GM12878 (cell line): Measurements from ENCODE around the gene LCN9. TPM values are rescaled to one million over a fixed set of nuclear protein-coding genes. Genes with fewer than 3 reads are reported as not detected.

Experiments used
- ATAC-seq: fragments of 200-7000 bp; cut with Tn5 transposase; 3 replicates; pipeline ENCODE4 v1.9.1; 2020; ENCODE audit warnings: mild to moderate bottlenecking, moderate library complexity
- BruUV-seq: library from RNA; stranded (reverse); fragments of 400-500 nt; replicated peaks from 2 replicates; lab custom pipeline; 2021; lab: Mats Ljungman, UMichigan
- CTCF ChIA-PET: fragments of 300-600 bp; sonication (Branson Sonifier 250); formaldehyde crosslinking; extraction: SDS; loops from one replicate; lab custom pipeline; 2021; ENCODE audit warnings: inconsistent platforms; lab: Yijun Ruan, JAX
- POLR2A ChIA-PET: fragments of 350-600 bp; formaldehyde crosslinking; extraction: SDS; loops from one replicate; lab custom pipeline; 2021; ENCODE audit warnings: inconsistent platforms; lab: Charles Lee
- RAD21 ChIA-PET: fragments of 300-600 bp; sonication (Branson Sonifier 250); formaldehyde crosslinking; loops from one replicate; lab custom pipeline; 2023; ENCODE audit warnings: antibody characterized with exemption; ENCODE audit not compliant: unreplicated experiment; lab: Charles Lee
- SMC1A ChIA-PET: fragments of 300-600 bp; sonication (Branson Sonifier 250); formaldehyde crosslinking; loops from one replicate; lab custom pipeline; 2023; ENCODE audit not compliant: unreplicated experiment, uncharacterized antibody; lab: Charles Lee
- DNase-seq: peaks from one replicate; pipeline ENCODE4 v3.0.0-alpha.2; 2011; ENCODE audit warnings: low read depth, low spot score
- FAIRE-seq: peaks from 3 replicates; lab custom pipeline; 2011; peaks lifted over from hg19 to GRCh38; lab: Jason Lieb, UNC
- H2AFZ ChIP-seq: 2 replicates; pipeline ENCODE4 v1.6.0; 2011; ENCODE audit warnings: low read depth, low read length, control low read depth; ENCODE audit not compliant: control insufficient read depth
- H3K27ac ChIP-seq: 2 replicates; pipeline ENCODE4 v1.5.1; 2011; ENCODE audit warnings: control low read depth; ENCODE audit not compliant: control insufficient read depth, insufficient read depth
- H3K27me3 ChIP-seq, 2 experiments: replicated peaks in 1 of 2; 2 replicates each; pipeline versions ENCODE4 v1.6.0 to v1.6.1; 2011; ENCODE audit warnings: low read length in 1 of 2; ENCODE audit not compliant: control insufficient read depth in 2 of 2, insufficient read depth in 2 of 2
- H3K36me3 ChIP-seq, 2 experiments: 2 replicates each; pipeline ENCODE4 v1.5.1; 2011; ENCODE audit warnings: low read length in 1 of 2; ENCODE audit not compliant: control insufficient read depth in 2 of 2, insufficient read depth in 2 of 2
- H3K4me1 ChIP-seq: 2 replicates; pipeline ENCODE4 v1.6.1; 2011; ENCODE audit warnings: mild to moderate bottlenecking, low read length, moderate library complexity, mixed read lengths; ENCODE audit not compliant: control insufficient read depth, insufficient read depth
- H3K4me2 ChIP-seq: 2 replicates; pipeline ENCODE4 v1.6.0; 2011; ENCODE audit warnings: control low read depth; ENCODE audit not compliant: control insufficient read depth, insufficient read depth
- H3K4me3 ChIP-seq: fragments of 200-600 bp; sonication (generic); 2 replicates; pipeline ENCODE4 v1.5.1; 2016
- H3K79me2 ChIP-seq: 2 replicates; pipeline ENCODE4 v1.6.0; 2011; ENCODE audit warnings: low read length; ENCODE audit not compliant: control insufficient read depth, insufficient read depth
- H3K9ac ChIP-seq: 2 replicates; pipeline ENCODE4 v1.8.0; 2011; ENCODE audit warnings: low read length, control low read depth, mixed read lengths; ENCODE audit not compliant: control insufficient read depth, insufficient read depth
- H3K9me3 ChIP-seq: replicated peaks from 3 replicates; pipeline ENCODE4 v1.5.1; 2011; ENCODE audit warnings: mild to moderate bottlenecking, low read length; ENCODE audit not compliant: control insufficient read depth, insufficient read depth
- H4K20me1 ChIP-seq: 2 replicates; pipeline ENCODE4 v1.6.0; 2011; ENCODE audit not compliant: control insufficient read depth, insufficient read depth
- BCL11A ChIP-seq: IDR thresholded peaks from 2 replicates; pipeline ENCODE4 v1.6.1; 2011; ENCODE audit warnings: low read depth, low read length
- CREB1 ChIP-seq: IDR thresholded peaks from 2 replicates; pipeline ENCODE4 v1.6.1; 2012; ENCODE audit warnings: low read depth, mild to moderate bottlenecking, inconsistent platforms
- ESRRA ChIP-seq: IDR thresholded peaks from 2 replicates; pipeline ENCODE4 v1.6.1; 2012; ENCODE audit warnings: mild to moderate bottlenecking, low read length, improper control_type of control experiment
- EZH2 ChIP-seq: IDR thresholded peaks from 2 replicates; pipeline ENCODE4 v1.6.1; 2012; ENCODE audit warnings: low read depth, mild to moderate bottlenecking, control low read depth, inconsistent platforms, low read length, borderline replicate concordance; ENCODE audit not compliant: control insufficient read depth
- FOXK2 ChIP-seq: fragments of 450-650 bp; IDR thresholded peaks from 2 replicates; pipeline ENCODE4 v1.6.1; 2017; ENCODE audit warnings: mild to moderate bottlenecking, moderate library complexity
- GATAD2B ChIP-seq: fragments of 450-650 bp; conservative IDR thresholded peaks from 2 replicates; pipeline ENCODE4 v1.6.1; 2017; ENCODE audit warnings: low read depth, mild to moderate bottlenecking, moderate library complexity
- HSF1 ChIP-seq: fragments of 150-350 bp; IDR thresholded peaks from 2 replicates; pipeline ENCODE4 v1.6.1; 2014; ENCODE audit warnings: mild to moderate bottlenecking, low read depth, low read length
- IRF4 ChIP-seq: IDR thresholded peaks from 2 replicates; pipeline ENCODE4 v1.6.1; 2011; ENCODE audit warnings: low read depth, low read length
- NR2C2 ChIP-seq: IDR thresholded peaks from 2 replicates; pipeline ENCODE4 v1.6.1; 2011; ENCODE audit warnings: borderline replicate concordance, low read depth; ENCODE audit not compliant: control insufficient read depth, insufficient read length
- SPI1 ChIP-seq: IDR thresholded peaks from 2 replicates; pipeline ENCODE4 v1.6.1; 2011; ENCODE audit warnings: low read depth, mild to moderate bottlenecking, low read length, moderate library complexity, borderline replicate concordance; ENCODE audit not compliant: insufficient read depth
- SREBF2 ChIP-seq: IDR thresholded peaks from 2 replicates; pipeline ENCODE4 v1.6.1; 2012; ENCODE audit warnings: mild to moderate bottlenecking, low read length
- WRNIP1 ChIP-seq: IDR thresholded peaks from 2 replicates; pipeline ENCODE4 v1.6.1; 2011; ENCODE audit warnings: low read depth, low read length, improper control_type of control experiment, borderline replicate concordance
- ZBTB4 ChIP-seq: fragments of 450-650 bp; formaldehyde crosslinking; IDR thresholded peaks from 2 replicates; pipeline ENCODE4 v1.4.0; 2022; ENCODE audit warnings: mild to moderate bottlenecking, moderate library complexity
- ZNF384 ChIP-seq: IDR thresholded peaks from 2 replicates; pipeline ENCODE4 v1.6.1; 2012; ENCODE audit warnings: low read depth, mild to moderate bottlenecking, low read length, improper control_type of control experiment, borderline replicate concordance
- WGBS: methylation state at CpG from one replicate; pipeline ENCODE4 v1.1.6; 2016; ENCODE audit warnings: low lambda C conversion rate; ENCODE audit not compliant: insufficient replicate concordance, insufficient coverage; ENCODE audit errors: missing lambda C conversion rate; 5-methylcytosine and 5-hydroxymethylcytosine counted together
- in situ Hi-C: fragments of 300-500 bp; cut with MboI; formaldehyde crosslinking; loops from 9 replicates; pipeline ENCODE4 v1.14.3; 2018; ENCODE audit warnings: mixed read lengths
- intact Hi-C: fragments of 100-400 bp; cut with micrococcal nuclease; formaldehyde crosslinking; loops from one replicate; pipeline ENCODE4 v1.14.2; 2022; ENCODE audit not compliant: unreplicated experiment
- polyA plus RNA-seq, 11 experiments: library from polyadenylated mRNA; depleted of rRNA in 4 of 11; unstranded in 6 of 11; stranded (reverse) in 5 of 11; fragments of >200 nt; fragmentation: Nextera tagmentation in 4 of 11; fragmentation: Illumina TruSeq in 1 of 11; extraction: Ambion mirVana in 4 of 11; extraction: Trizol in 1 of 11; gene quantifications; 1 replicate in 1 of 11; 2 replicates in 10 of 11; pipeline versions ENCODE4 v1.2.1 to v1.2.3, GENCODE V29; 2011 to 2016; ENCODE audit warnings: inconsistent platforms in 2 of 11, missing spikeins in 2 of 11, low read depth in 1 of 11
- total RNA-seq, 4 experiments: library from RNA; depleted of rRNA in 3 of 4; stranded (reverse); fragments of >200 nt in 3 of 4; fragmentation: Illumina TruSeq in 1 of 4; extraction: Trizol in 1 of 4; gene quantifications; 2 replicates each; pipeline versions ENCODE4 v1.2.1 to v1.2.3, GENCODE V29; 2013 to 2021

LCN9 gene
- total and polyA plus RNA-seq, 10 of the 15 experiments (the other 5 are each of a cell fraction or from before 2014, with no cell fraction given), result not detected

- WGBS, result 17% methylated on average over 11 of the region's 11 CpGs
- FAIRE-seq, result no peak
- ATAC-seq, result no peak
- no peaks in the 10 kb centered on the region for H3K79me2 ChIP-seq
- H3K36me3 ChIP-seq, result no peaks in the 10 kb centered on the region
- ChIA-PET POLR2A (no interaction called here), CTCF (interaction anchor here (1.3 kb wide), 1 partner anchor 10 kb away, joined by 4 read pairs; no protein-coding TSS in a partner anchor), SMC1A (no interaction called here), RAD21 (no interaction called here)
- no TSS peak for BruUV-seq
- H4K20me1 ChIP-seq, result no peaks in the 10 kb centered on the region
- no peak overlapping the region for H3K4me2 ChIP-seq
- H3K9ac ChIP-seq, result no peak overlapping the region
- H3K4me1 ChIP-seq, result no peaks in the 10 kb centered on the region
- intact Hi-C loops, result no loop called here
- TF ChIP-seq BCL11A, result no peak
- TF ChIP-seq ZBTB4 (CRISPR knock-in tag), result no peak
- TF ChIP-seq SPI1, result no peak
- TF ChIP-seq WRNIP1, result no peak
- TF ChIP-seq FOXK2, result no peak
- no peak for TF ChIP-seq HSF1
- no peak for TF ChIP-seq NR2C2
- no peak for TF ChIP-seq ESRRA
- TF ChIP-seq ZNF384, result no peak
- no peak for TF ChIP-seq SREBF2
- no peak for TF ChIP-seq GATAD2B
- TF ChIP-seq IRF4, result no peak
- no peak for TF ChIP-seq EZH2
- no peak for TF ChIP-seq CREB1
- H3K27ac ChIP-seq, result no peak overlapping the region
- H3K27me3 ChIP-seq, result no peaks in the 10 kb centered on the region; a peak in 2 of 4 replicates
- H2AFZ ChIP-seq, result no peak overlapping the region
- no peaks in the 10 kb centered on the region for H3K9me3 ChIP-seq
- no peak overlapping the region for H3K4me3 ChIP-seq
- in situ Hi-C loops, result no loop called here
- DNase-seq, result no peak
Observed at GRCh38 chr9:135693771-135694170, 30.7 kb downstream of the LCN9 start.
